K562 (cell line): ENCODE data around the gene TRIM2. TPM values are rescaled to one million over a fixed set of nuclear protein-coding genes. Genes with fewer than 3 reads are reported as not detected.

Experiments
- polyA plus RNA-seq, 8 experiments: library from polyadenylated mRNA; depleted of rRNA in 4 of 8; stranded (reverse) in 5 of 8; unstranded in 3 of 8; fragments of >200 nt; fragmentation: Nextera tagmentation in 2 of 8; fragmentation: Illumina TruSeq in 1 of 8; extraction: Ambion mirVana in 2 of 8; extraction: Trizol in 1 of 8; gene quantifications; 2 replicates each; pipeline versions ENCODE4 v1.2.1 to v1.2.3, GENCODE V29; 2011 to 2014; ENCODE audit warnings: inconsistent platforms in 1 of 8, missing spikeins in 1 of 8
- total RNA-seq, 7 experiments: library from RNA; depleted of rRNA in 6 of 7; stranded (reverse); fragments of >200 nt in 6 of 7; fragmentation: Illumina TruSeq in 2 of 7; extraction: Trizol in 2 of 7; gene quantifications; 2 replicates each; pipeline versions ENCODE4 v1.2.1 to v1.2.3, GENCODE V29; 2011 to 2021; ENCODE audit warnings: low replicate concordance in 1 of 7
- TF ChIP-seq, protein P1 (sequence below), 2 experiments: fragments of 450-650 bp in 1 of 2; sonication (generic) in 1 of 2; formaldehyde crosslinking in 1 of 2; IDR thresholded peaks; 2 replicates each; pipeline versions ENCODE4 v1.7.1 to v1.9.0; 2016 to 2022; ENCODE audit warnings: inconsistent platforms in 1 of 2, mild to moderate bottlenecking in 1 of 2, missing genetic modification reagents in 1 of 2

The TRIM2 gene
- total and polyA plus RNA-seq, 9 of the 15 experiments (the other 6 are each of a cell fraction or from before 2014, with no cell fraction given) = 0.01 to 0.41 (median 0.13) TPM; not detected in 1

DNA sequence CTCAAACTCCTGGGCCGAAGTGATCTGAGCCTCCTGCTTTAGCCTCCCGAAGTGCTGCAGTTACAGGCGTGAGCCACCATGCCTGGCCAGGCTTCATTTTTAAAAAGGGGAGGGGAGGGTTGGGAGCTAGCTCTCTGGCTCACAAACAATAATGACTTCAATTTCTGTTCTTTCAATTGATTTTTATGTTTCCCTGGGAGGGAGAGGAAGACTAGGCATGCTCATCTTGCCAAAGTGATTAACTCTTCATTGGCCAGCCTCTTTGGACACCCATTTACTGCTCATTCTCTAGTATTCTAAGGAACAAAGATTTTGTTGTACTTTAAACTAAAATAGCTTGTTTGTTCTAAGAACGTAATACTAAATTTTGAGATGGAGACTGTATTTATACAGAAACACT is 43.4 kb upstream of the TRIM2 start (continued):
- TF ChIP-seq, protein P1, sequence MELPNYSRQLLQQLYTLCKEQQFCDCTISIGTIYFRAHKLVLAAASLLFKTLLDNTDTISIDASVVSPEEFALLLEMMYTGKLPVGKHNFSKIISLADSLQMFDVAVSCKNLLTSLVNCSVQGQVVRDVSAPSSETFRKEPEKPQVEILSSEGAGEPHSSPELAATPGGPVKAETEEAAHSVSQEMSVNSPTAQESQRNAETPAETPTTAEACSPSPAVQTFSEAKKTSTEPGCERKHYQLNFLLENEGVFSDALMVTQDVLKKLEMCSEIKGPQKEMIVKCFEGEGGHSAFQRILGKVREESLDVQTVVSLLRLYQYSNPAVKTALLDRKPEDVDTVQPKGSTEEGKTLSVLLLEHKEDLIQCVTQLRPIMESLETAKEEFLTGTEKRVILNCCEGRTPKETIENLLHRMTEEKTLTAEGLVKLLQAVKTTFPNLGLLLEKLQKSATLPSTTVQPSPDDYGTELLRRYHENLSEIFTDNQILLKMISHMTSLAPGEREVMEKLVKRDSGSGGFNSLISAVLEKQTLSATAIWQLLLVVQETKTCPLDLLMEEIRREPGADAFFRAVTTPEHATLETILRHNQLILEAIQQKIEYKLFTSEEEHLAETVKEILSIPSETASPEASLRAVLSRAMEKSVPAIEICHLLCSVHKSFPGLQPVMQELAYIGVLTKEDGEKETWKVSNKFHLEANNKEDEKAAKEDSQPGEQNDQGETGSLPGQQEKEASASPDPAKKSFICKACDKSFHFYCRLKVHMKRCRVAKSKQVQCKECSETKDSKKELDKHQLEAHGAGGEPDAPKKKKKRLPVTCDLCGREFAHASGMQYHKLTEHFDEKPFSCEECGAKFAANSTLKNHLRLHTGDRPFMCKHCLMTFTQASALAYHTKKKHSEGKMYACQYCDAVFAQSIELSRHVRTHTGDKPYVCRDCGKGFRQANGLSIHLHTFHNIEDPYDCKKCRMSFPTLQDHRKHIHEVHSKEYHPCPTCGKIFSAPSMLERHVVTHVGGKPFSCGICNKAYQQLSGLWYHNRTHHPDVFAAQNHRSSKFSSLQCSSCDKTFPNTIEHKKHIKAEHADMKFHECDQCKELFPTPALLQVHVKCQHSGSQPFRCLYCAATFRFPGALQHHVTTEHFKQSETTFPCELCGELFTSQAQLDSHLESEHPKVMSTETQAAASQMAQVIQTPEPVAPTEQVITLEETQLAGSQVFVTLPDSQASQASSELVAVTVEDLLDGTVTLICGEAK (IDR thresholded peaks at IDR 0.05) = no peak
- TF ChIP-seq, protein P1 (CRISPR knock-in tag; IDR thresholded peaks at IDR 0.05) = no peak
